Endodermal cell (in vitro differentiated cells): Measurements from ENCODE around the gene PLEKHG4. TPM values are rescaled to one million over a fixed set of nuclear protein-coding genes. Genes with fewer than 3 reads are reported as not detected.

ENCODE experiments used
- DNase-seq: peaks from one replicate; pipeline ENCODE4 v3.0.0-alpha.2; 2017
- H3K27ac ChIP-seq: 2 replicates; pipeline ENCODE4 v1.5.1; 2013; ENCODE audit warnings: mild to moderate bottlenecking, low read depth, low read length, moderate library complexity
- H3K27me3 ChIP-seq: 2 replicates; pipeline ENCODE4 v1.6.1; 2013; ENCODE audit warnings: mild to moderate bottlenecking, low read length, moderate library complexity; ENCODE audit not compliant: insufficient read depth, control insufficient read depth, poor library complexity, severe bottlenecking
- H3K36me3 ChIP-seq: 2 replicates; pipeline ENCODE4 v1.7.0; 2013; ENCODE audit warnings: mild to moderate bottlenecking, low read length, moderate library complexity; ENCODE audit not compliant: control insufficient read depth, insufficient read depth
- H3K4me1 ChIP-seq: one replicate; pipeline ENCODE4 v1.7.0; 2013; ENCODE audit warnings: low read length; ENCODE audit not compliant: control insufficient read depth, insufficient read depth
- H3K4me3 ChIP-seq: 2 replicates; pipeline ENCODE4 v1.5.1; 2013; ENCODE audit warnings: mild to moderate bottlenecking, low read length, moderate library complexity
- H3K9ac ChIP-seq: 2 replicates; pipeline ENCODE4 v1.6.1; 2013; ENCODE audit warnings: mild to moderate bottlenecking, low read length, moderate library complexity; ENCODE audit not compliant: poor library complexity, severe bottlenecking; ENCODE audit errors: extremely low read depth
- H3K9me3 ChIP-seq: 2 replicates; pipeline ENCODE4 v1.6.1; 2013; ENCODE audit warnings: mild to moderate bottlenecking, low read length, moderate library complexity; ENCODE audit not compliant: control insufficient read depth
- H3K27ac Mint-ChIP-seq: 2 replicates; pipeline ENCODE4 v1.8.0; 2020; ENCODE audit warnings: mixed read lengths
- H3K27me3 Mint-ChIP-seq: 2 replicates; pipeline ENCODE4 v1.8.0; 2021; ENCODE audit warnings: mild to moderate bottlenecking, mixed read lengths; ENCODE audit not compliant: insufficient read depth
- H3K36me3 Mint-ChIP-seq: 2 replicates; pipeline ENCODE4 v1.8.0; 2020; ENCODE audit warnings: low read depth, mixed read lengths
- H3K4me1 Mint-ChIP-seq: 2 replicates; pipeline ENCODE4 v1.8.0; 2020; ENCODE audit warnings: mixed read lengths
- H3K4me3 Mint-ChIP-seq: 2 replicates; pipeline ENCODE4 v1.8.0; 2020; ENCODE audit warnings: mild to moderate bottlenecking, moderate library complexity, mixed read lengths
- H3K9me3 Mint-ChIP-seq: 2 replicates; pipeline ENCODE4 v1.8.0; 2020; ENCODE audit warnings: mild to moderate bottlenecking, mixed read lengths
- CTCF ChIP-seq: fragments of 200-600 bp; sonication (generic); conservative IDR thresholded peaks from 2 replicates; pipeline ENCODE4 v1.5.0; 2021; ENCODE audit warnings: antibody characterized with exemption, mild to moderate bottlenecking
- WGBS, 2 experiments: methylation state at CpG; one replicate each; pipeline versions ENCODE4 v1.1.5 to v1.1.7; 2013; ENCODE audit warnings: missing lambda C conversion rate in 2 of 2, mixed read lengths in 1 of 2; ENCODE audit not compliant: insufficient coverage in 1 of 2, insufficient read length in 1 of 2; 5-methylcytosine and 5-hydroxymethylcytosine counted together
- total RNA-seq, 2 donors: library from RNA; stranded (reverse); fragmentation: NEBNext Ultra II Directional in 1 of 2; extraction: Animal tissue kit (Norgen Biotek cat#: 25700) in 1 of 2; gene quantifications; 2 replicates in 1 of 2; 3 replicates in 1 of 2; pipeline ENCODE4 v1.2.1, GENCODE V29; 2021

PLEKHG4 gene
- total RNA-seq, 2 donors from 2014 or later: 10.5 to 12.4 TPM

GRCh38 chr16:67280090-67281015, 1.0 kb downstream of the PLEKHG4 start:
- no peaks in the 10 kb centered on the region for H3K9me3 ChIP-seq
- 92 to 94% methylated on average over 10 to 15 of the region's 15 CpGs for WGBS, 2 experiments
- peaks cover 6% of the 10 kb centered on the region for H3K36me3 ChIP-seq
- no peak for DNase-seq
- TF ChIP-seq CTCF: no peak
- no peak overlapping the region for H3K27ac ChIP-seq
- no peak overlapping the region for H3K9ac ChIP-seq
- no peaks in the 10 kb centered on the region for H3K4me1 ChIP-seq
- no peak overlapping the region for H3K4me3 ChIP-seq
- Mint-ChIP-seq H3K27ac (no peak overlapping the region), H3K36me3 (peaks cover 5% of the 10 kb centered on the region), H3K9me3 (no peaks in the 10 kb centered on the region), H3K4me3 (no peak overlapping the region), H3K27me3 (no peaks in the 10 kb centered on the region), H3K4me1 (peaks cover 5% of the 10 kb centered on the region)
- H3K27me3 ChIP-seq: no peaks in the 10 kb centered on the region

- no peaks in the 10 kb centered on the region for H3K9me3 ChIP-seq
- no peak overlapping the region for H3K9ac ChIP-seq
- H3K27ac Mint-ChIP-seq: no peak overlapping the region
- peaks cover 4% of the 10 kb centered on the region for H3K4me1 Mint-ChIP-seq
- TF ChIP-seq CTCF: no peak
- no peak for DNase-seq
- H3K27me3 ChIP-seq: no peaks in the 10 kb centered on the region
- no peaks in the 10 kb centered on the region for H3K27me3 Mint-ChIP-seq
- no peaks in the 10 kb centered on the region for H3K4me1 ChIP-seq
- no peak overlapping the region for H3K4me3 ChIP-seq
- WGBS, 2 experiments: 92 to 97% methylated on average over 9 to 14 of the region's 14 CpGs
- no peaks in the 10 kb centered on the region for H3K9me3 Mint-ChIP-seq
- H3K36me3 Mint-ChIP-seq: no peaks in the 10 kb centered on the region
- peaks cover 6% of the 10 kb centered on the region for H3K36me3 ChIP-seq
- no peak overlapping the region for H3K4me3 Mint-ChIP-seq
- H3K27ac ChIP-seq: no peak overlapping the region
These were observed 2.5 kb downstream of the PLEKHG4 start for GRCh38 chr16:67281536-67282446.

GRCh38 chr16:67282447-67282805, 3.1 kb downstream of the PLEKHG4 start:
- no peak for TF ChIP-seq CTCF
- Mint-ChIP-seq H3K27me3 (no peaks in the 10 kb centered on the region), H3K9me3 (no peaks in the 10 kb centered on the region), H3K4me1 (peaks cover 4% of the 10 kb centered on the region), H3K27ac (no peak overlapping the region), H3K36me3 (no peaks in the 10 kb centered on the region), H3K4me3 (no peak overlapping the region)
- no peaks in the 10 kb centered on the region for H3K4me1 ChIP-seq
- no peaks in the 10 kb centered on the region for H3K27me3 ChIP-seq
- no peaks in the 10 kb centered on the region for H3K9me3 ChIP-seq
- H3K36me3 ChIP-seq: peaks cover 2% of the 10 kb centered on the region
- H3K4me3 ChIP-seq: no peak overlapping the region
- no peak overlapping the region for H3K9ac ChIP-seq
- whole genome bisulfite sequencing, 2 experiments: 90 to 100% methylated on average over 6 to 10 of the region's 10 CpGs
- no peak for DNase-seq
- H3K27ac ChIP-seq: no peak overlapping the region
